GM12872 (cell line): Measurements from ENCODE around the gene SLF1.

Experiments
- CTCF ChIP-seq: IDR thresholded peaks from 3 replicates; pipeline ENCODE4 v1.5.1; 2011; ENCODE audit warnings: low read depth, mild to moderate bottlenecking, low read length, moderate library complexity; ENCODE audit not compliant: insufficient read depth

Gene SLF1

GRCh38 chr5:94745786-94746730 is 127.6 kb downstream of the SLF1 start:
- no peak for TF ChIP-seq CTCF

- no peak for TF ChIP-seq CTCF
These were observed 128.3 kb downstream of the SLF1 start for GRCh38 chr5:94746731-94747124.
